ENCODE data around the gene FBXL17.

FBXL17 gene

GRCh38 chr5:107982703-107983425 lies 399.0 kb downstream of the FBXL17 start:
- DNase-seq, result no peak

DNA sequence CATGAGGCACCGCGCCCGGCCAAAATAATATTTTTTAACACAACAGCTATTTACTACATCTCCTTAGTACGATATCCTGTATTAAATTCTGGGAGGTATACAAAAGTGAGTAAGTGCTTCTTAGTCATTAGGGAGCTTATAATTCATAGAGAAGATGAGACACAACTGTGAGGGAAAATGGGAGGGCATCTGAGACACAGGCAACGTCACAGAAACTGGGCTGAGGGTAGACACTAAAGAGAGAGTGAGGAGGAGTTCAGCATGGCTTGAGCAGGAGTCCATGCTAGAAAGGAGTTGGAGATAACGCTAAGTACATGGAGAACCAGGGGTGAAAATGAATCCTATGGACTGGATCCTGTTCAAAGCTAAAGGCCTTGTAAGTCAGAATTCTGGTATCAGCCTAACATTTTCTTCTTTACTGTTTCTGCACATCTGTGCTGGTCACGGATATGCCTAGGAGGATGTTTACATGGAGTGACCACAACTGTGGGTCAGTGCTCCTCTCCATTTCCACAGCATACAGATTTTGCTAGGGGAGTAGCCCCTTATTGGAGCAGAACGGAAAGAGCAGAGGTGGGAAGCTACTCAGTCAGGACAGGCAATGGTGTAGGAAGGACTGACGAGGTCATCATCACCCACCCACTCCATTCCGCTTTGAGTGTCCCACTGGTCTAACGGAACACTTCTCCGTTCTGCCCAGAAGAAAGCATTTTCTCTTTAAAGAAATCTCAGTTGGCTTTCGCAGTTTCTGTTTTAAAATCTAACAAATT lies 400.8 kb downstream of the FBXL17 start:
- DNase-seq, result no peak

DNA sequence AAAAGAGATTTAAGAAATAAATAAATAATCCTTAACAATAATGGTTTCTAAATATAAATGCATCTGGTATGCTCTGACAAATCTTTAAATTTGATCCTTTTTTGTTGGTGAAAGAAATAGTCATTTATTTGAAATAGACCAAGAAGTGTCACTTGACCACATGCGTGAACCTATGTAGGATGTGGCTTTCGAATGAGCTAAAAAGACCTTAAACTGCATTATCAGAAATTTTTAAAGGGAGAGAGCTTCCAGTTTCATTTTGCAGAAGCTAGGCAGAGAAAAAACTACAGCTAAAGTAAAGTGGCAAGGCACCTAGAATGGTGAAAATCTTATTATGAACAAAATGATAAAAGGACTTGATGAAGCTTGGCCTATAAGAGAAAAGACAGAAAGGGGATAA lies 402.0 kb downstream of the FBXL17 start:
- DNase-seq, result no peak

DNA sequence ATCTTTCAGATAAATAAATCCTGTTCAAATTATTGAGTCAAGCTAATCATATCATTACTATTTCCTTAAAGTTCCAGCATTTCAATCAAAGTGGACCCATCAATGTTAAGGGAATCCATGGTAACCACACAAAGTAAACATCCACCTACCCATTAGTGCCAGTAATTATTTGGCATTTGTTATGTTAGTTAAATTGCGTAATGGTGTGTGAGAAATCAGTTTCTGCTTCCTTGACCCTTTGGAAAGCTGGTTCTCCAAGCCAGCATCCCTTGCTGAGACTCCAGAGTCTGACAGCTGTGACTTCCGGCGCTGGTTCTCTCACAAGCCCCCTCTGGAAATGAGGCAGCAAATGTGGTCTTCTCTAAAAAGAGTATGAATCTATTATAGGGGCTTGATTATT lies 402.6 kb downstream of the FBXL17 start:
- DNase-seq, result no peak

GRCh38 chr5:107977550-107978071 lies 404.3 kb downstream of the FBXL17 start:
- no peak for DNase-seq

DNA sequence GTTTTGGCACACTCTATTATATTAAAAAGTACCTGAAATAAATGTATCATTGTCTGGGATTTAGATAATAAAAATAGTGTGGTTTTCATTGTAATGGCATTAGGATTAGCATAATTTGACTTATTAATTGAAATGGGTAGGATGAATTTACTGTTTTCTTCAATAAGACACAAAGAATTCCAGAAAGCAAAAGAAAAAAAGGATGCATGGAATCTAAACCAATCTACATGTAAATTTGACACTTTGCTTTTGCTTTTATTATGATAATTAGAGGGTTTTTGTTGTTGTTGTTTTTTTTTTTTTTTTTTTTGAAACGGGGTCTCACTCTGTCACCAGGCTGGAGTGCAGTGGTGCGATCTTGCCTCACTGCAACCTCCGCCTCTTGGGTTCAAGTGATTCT lies 406.3 kb downstream of the FBXL17 start:
- no peak for DNase-seq

DNA sequence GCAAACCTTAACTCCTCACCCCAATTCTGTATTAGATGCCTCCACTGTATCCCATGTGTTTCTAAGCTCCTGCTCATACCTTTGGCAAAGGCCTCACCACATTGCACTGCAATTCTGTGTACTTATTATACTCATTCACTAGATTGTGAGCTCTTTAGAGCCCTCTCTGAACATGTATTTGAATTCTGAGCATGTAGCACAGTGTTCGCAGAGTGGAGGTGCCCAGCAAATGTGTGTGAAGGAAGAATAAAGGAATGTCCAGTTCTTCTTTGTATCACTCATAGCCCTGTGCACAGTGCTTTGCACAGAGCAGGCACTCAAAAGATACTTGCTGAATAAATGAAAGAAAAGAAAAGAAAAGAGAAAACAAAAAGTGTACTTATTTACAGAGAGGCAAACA lies 410.1 kb downstream of the FBXL17 start:
- DNase-seq, result no peak

- no peak for DNase-seq
Observed at GRCh38 chr5:107969847-107970246, 412.1 kb downstream of the FBXL17 start.

GRCh38 chr5:107968998-107969397 lies 412.9 kb downstream of the FBXL17 start:
- DNase-seq, result no peak

DNA sequence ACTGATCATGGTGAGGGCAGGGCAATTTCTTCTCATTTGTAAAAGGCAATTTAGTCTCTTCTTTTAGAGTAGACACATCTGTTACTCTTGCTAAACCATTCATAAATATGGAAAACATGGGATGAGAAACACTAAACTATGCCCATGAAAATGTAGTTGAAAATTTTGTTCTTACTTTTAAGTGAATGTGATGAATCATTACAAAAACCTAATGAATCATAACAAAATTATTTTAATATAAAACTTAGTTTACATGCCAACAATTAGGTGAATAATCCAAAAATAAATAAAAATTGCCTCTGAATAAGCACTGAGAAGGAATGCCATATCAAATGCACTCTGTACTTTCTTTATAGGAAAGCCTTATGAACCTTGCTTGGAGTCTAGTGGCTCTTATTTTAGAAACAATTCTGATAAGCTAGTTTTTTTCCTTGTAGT lies 413.5 kb downstream of the FBXL17 start:
- DNase-seq, result no peak

- no peak for DNase-seq
Observed at GRCh38 chr5:107966201-107966600, 415.7 kb downstream of the FBXL17 start.

- DNase-seq, result no peak
Observed at GRCh38 chr5:107964722-107965121, 417.2 kb downstream of the FBXL17 start.

GRCh38 chr5:107959573-107960279 lies 422.2 kb downstream of the FBXL17 start:
- DNase-seq, result no peak

DNA sequence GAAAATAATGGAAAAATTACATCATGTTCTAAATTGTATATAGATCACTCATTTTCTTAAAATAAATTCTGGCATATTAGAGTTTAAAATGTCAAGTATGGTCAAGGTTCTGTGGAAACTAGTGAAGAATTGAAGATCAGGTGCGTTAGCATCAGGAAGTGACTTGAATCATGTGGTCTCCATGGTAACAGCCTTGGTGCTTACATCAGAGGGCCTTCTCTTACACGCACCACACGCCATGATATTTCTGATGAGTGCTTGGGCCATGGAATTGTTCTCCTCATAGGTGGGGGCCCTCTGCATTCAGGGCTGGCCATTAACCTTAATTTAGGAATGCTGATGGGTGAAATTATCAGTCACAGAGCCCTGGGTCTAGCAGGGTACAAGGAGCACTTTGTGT lies 423.0 kb downstream of the FBXL17 start:
- no peak for DNase-seq

DNA sequence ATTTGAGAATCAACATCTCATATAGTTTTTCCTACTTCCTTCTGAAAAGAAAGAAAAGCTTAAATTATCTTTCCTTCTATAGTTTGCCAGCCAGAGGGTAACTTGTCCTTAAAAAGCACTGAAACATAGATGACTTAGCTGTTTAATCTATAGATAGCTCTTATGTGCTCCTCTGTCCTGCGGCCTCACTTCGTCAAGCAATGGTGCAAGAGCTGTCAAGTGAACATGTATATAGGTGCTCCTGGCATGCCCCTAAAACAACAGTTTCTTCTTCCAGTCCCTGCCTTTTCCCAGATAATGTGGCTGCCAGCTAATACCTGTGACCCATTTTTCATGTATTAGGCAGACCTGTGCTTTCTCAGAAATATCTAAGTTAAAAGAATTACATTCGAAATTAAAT lies 423.5 kb downstream of the FBXL17 start:
- no peak for DNase-seq

DNA sequence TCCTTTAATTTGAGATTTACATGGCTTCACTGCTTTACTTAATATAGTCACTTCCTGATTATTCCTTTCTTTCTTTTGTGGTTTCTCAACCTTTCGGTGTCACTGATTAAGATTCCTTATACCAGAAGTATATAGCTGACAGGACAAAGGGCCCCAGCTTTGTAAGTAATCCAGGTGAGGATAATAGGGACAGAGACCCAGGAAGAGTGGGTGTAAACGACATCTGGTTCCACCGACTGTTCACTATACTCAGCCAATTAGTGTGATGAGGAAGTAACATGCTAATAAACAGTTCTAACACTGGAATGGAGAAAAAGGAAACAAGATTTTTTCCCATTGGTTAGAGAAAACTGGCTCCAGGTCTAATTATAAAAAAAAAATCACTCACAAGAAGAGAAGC lies 424.8 kb downstream of the FBXL17 start:
- DNase-seq, result no peak

DNA sequence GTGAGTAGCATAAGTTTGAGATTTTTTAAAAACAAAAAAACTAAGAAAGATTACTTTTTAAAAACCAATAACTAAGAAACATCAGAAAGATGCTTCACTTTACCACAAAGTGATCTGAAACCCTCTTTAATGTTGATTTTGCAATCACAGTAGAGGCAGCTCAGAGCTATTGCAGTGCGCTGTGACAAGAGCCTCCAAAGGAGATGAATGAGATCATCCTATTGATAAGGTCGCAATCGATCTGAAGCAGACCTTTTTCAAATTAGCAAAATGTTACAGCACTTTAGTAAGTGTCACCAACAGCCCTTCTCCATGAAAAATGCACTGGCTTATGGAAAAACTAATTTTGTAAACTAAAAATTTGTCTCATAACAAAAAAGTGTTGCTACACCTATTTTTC lies 426.6 kb downstream of the FBXL17 start:
- DNase-seq, result no peak

- DNase-seq, result no peak
Observed at GRCh38 chr5:107954254-107954653, 427.6 kb downstream of the FBXL17 start.

DNA sequence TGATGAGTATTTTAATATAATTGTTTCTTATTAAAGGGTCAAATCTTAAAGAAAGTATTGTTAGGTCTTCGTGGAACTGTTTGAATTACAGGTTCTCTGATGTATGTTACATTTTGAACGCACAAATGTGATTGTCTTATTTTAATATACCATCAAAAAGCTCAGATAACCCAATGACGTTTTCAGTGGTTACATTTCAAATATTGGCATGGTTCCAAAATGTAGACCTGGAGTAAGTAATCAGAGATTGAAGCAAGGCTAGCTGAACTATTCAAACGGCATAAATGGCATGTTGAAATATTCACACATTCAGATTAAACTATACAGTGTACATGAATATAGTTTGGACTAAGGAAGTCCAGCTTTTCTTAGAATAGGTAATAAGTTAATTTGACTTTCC lies 429.4 kb downstream of the FBXL17 start:
- no peak for DNase-seq

- no peak for DNase-seq
Observed at GRCh38 chr5:107951309-107951708, 430.6 kb downstream of the FBXL17 start.

DNA sequence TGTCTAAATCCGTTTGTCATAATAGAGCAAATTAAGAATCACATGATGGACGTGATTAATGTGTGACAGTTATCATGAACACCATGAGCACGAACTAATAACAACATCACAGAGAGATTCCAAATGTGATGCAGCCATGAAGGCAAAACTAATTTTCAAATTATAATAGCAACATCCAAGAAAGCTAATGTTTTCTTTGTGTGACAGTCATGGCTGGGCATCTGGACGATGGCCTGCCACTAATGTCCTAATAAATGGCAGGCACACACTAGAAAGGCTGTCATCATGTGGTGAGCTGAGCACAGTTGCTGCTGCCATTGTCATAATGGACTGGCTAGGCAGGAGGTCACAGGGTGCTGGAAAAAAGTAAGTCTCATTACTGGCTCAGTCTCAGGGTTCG lies 431.1 kb downstream of the FBXL17 start:
- DNase-seq, result no peak

DNA sequence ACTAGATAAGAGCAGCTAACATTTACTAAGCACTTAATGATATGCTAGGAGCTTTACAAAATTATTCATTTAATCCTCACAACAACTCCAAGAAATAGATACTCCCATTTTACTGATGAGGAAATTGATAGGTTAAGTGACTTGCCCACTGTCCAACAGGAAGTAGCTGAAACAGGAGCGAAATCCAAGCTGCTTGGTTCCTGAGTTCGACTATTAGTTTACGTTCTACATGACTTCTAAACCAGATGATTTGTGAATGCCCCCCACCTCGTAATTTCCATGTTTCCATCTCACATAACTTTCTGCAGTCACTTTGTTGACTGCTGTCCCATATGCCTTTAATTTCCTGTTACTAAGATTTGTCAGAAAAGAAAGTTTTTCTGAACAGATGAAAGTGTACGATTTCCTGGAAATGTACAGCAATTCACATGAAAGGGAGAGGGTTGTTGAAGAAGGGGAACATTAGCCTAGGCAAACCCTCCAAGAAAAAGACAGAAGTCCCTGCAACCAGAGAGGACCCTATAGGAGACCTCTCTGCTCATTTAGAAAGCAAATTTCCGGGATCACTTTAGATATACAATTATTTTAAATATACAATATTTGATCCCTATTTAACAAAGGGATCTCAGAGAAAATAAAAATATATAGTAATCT lies 432.1 kb downstream of the FBXL17 start:
- DNase-seq, result no peak

- DNase-seq, result no peak
Observed at GRCh38 chr5:107948377-107948776, 433.5 kb downstream of the FBXL17 start.
